ENCODE measurements around the gene KDM7A.

The KDM7A gene

GRCh38 chr7:140155428-140155827 is 21.4 kb downstream of the KDM7A start:
- no peak; the same call in 2 of the 3 replicates for ATAC-seq
- TF ChIP-seq TSHZ2 (CRISPR knock-in tag; IDR thresholded peaks at IDR 0.05), result 0 out of 2 replicates have a peak, but pooled peaks have one; percentile 53
- peak; percentile 34; the same call in 1 of the 2 replicates for TF ChIP-seq TCF4 (CRISPR knock-in tag; IDR thresholded peaks at IDR 0.05; ENCODE audit: borderline replicate concordance)
- no peak for TF ChIP-seq OSR1 (CRISPR knock-in tag; IDR thresholded peaks at IDR 0.05)

- ATAC-seq, result peak; percentile 26; the same call in 1 of the 3 replicates
- no peak for TF ChIP-seq ZNF8 (CRISPR knock-in tag; IDR thresholded peaks at IDR 0.05)
- peak; percentile 70 for TF ChIP-seq TSHZ2 (CRISPR knock-in tag; IDR thresholded peaks at IDR 0.05)
- TF ChIP-seq TCF4 (CRISPR knock-in tag; IDR thresholded peaks at IDR 0.05; ENCODE audit: borderline replicate concordance), result no peak
- TF ChIP-seq, protein P1, sequence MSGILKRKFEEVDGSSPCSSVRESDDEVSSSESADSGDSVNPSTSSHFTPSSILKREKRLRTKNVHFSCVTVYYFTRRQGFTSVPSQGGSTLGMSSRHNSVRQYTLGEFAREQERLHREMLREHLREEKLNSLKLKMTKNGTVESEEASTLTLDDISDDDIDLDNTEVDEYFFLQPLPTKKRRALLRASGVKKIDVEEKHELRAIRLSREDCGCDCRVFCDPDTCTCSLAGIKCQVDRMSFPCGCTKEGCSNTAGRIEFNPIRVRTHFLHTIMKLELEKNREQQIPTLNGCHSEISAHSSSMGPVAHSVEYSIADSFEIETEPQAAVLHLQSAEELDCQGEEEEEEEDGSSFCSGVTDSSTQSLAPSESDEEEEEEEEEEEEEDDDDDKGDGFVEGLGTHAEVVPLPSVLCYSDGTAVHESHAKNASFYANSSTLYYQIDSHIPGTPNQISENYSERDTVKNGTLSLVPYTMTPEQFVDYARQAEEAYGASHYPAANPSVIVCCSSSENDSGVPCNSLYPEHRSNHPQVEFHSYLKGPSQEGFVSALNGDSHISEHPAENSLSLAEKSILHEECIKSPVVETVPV (CRISPR knock-in tag; IDR thresholded peaks at IDR 0.05), result 0 out of 2 replicates have a peak, but pooled peaks have one; percentile 19
- TF ChIP-seq, protein P2, sequence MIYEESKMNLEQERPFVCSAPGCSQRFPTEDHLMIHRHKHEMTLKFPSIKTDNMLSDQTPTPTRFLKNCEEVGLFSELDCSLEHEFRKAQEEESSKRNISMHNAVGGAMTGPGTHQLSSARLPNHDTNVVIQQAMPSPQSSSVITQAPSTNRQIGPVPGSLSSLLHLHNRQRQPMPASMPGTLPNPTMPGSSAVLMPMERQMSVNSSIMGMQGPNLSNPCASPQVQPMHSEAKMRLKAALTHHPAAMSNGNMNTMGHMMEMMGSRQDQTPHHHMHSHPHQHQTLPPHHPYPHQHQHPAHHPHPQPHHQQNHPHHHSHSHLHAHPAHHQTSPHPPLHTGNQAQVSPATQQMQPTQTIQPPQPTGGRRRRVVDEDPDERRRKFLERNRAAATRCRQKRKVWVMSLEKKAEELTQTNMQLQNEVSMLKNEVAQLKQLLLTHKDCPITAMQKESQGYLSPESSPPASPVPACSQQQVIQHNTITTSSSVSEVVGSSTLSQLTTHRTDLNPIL (CRISPR knock-in tag; IDR thresholded peaks at IDR 0.05; ENCODE audit: low read depth), result 0 out of 2 replicates have a peak, but pooled peaks have one; percentile 7
- peak; percentile 75; the same call in 1 of the 2 replicates for TF ChIP-seq SNAI2 (CRISPR knock-in tag; IDR thresholded peaks at IDR 0.05)
- TF ChIP-seq ISL1 (CRISPR knock-in tag; IDR thresholded peaks at IDR 0.05), result peak; percentile 82
- no peak for TF ChIP-seq ARNTL (CRISPR knock-in tag; IDR thresholded peaks at IDR 0.05; ENCODE audit: borderline replicate concordance, low read depth)
- no peak for TF ChIP-seq RARB (CRISPR knock-in tag; IDR thresholded peaks at IDR 0.05)
Observed at GRCh38 chr7:140153666-140154161, 23.1 kb downstream of the KDM7A start.

DNA sequence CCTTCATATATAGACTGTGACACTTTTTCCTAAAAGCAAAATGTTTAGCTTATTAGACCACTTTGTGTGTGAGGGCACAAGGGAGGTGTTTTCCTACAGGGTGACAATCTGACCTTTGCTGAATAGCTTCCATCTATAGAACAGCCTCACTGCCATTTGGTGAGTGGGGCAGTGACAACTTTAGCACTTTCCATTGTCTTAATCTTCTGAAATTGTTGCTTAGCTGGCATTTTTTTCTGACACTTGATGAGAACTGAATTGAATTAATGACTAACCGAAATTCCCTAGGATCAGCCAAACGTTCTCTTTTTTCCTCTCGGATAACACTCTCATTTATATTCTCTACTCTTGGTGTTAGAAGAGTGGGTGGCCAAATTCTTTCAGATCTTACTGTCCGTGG is 30.2 kb downstream of the KDM7A start:
- ATAC-seq, result no peak
- TF ChIP-seq TSHZ2 (CRISPR knock-in tag; IDR thresholded peaks at IDR 0.05) (no peak), OSR1 (CRISPR knock-in tag; IDR thresholded peaks at IDR 0.05) (no peak), RARB (CRISPR knock-in tag; IDR thresholded peaks at IDR 0.05) (no peak), SNAI2 (CRISPR knock-in tag; IDR thresholded peaks at IDR 0.05) (no peak), GLIS3 (CRISPR knock-in tag; IDR thresholded peaks at IDR 0.05) (no peak), ISL1 (CRISPR knock-in tag; IDR thresholded peaks at IDR 0.05) (no peak), ARNTL (CRISPR knock-in tag; IDR thresholded peaks at IDR 0.05; ENCODE audit: borderline replicate concordance, low read depth) (no peak), TCF4 (CRISPR knock-in tag; IDR thresholded peaks at IDR 0.05; ENCODE audit: borderline replicate concordance) (no peak), ESRRG (CRISPR knock-in tag; IDR thresholded peaks at IDR 0.05) (no peak), ZNF565 (CRISPR knock-in tag; conservative IDR thresholded peaks at IDR 0.05; ENCODE audit: low read depth) (no peak), ZNF8 (CRISPR knock-in tag; IDR thresholded peaks at IDR 0.05) (no peak), POU6F1 (CRISPR knock-in tag; IDR thresholded peaks at IDR 0.05; ENCODE audit: borderline replicate concordance, low read depth) (no peak)
- TF ChIP-seq, protein P2 (CRISPR knock-in tag; IDR thresholded peaks at IDR 0.05; ENCODE audit: low read depth), result no peak
- TF ChIP-seq, protein P3, sequence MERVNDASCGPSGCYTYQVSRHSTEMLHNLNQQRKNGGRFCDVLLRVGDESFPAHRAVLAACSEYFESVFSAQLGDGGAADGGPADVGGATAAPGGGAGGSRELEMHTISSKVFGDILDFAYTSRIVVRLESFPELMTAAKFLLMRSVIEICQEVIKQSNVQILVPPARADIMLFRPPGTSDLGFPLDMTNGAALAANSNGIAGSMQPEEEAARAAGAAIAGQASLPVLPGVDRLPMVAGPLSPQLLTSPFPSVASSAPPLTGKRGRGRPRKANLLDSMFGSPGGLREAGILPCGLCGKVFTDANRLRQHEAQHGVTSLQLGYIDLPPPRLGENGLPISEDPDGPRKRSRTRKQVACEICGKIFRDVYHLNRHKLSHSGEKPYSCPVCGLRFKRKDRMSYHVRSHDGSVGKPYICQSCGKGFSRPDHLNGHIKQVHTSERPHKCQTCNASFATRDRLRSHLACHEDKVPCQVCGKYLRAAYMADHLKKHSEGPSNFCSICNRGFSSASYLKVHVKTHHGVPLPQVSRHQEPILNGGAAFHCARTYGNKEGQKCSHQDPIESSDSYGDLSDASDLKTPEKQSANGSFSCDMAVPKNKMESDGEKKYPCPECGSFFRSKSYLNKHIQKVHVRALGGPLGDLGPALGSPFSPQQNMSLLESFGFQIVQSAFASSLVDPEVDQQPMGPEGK (CRISPR knock-in tag; IDR thresholded peaks at IDR 0.05; ENCODE audit: borderline replicate concordance), result no peak
- TF ChIP-seq, protein P1 (CRISPR knock-in tag; IDR thresholded peaks at IDR 0.05), result no peak

Measured in SK-N-SH treated with all-trans-retinoic acid at 6 μM for 48 hours (cell line).